ENCODE data around the gene YAF2.

- TF ChIP-seq CTCF (IDR thresholded peaks at IDR 0.05) (no peak), POLR2A (IDR thresholded peaks at IDR 0.05) (no peak), POLR2AphosphoS5 (IDR thresholded peaks at IDR 0.05) (no peak), EP300 (IDR thresholded peaks at IDR 0.05; ENCODE audit: low read depth) (no peak)
Observed at GRCh38 chr12:42222724-42223123, 15.3 kb downstream of the YAF2 start.

All from transverse colon (tissue), 4 donors.